HCT116 (cell line): ENCODE measurements around the gene ARHGAP12. TPM values are rescaled to one million over a fixed set of nuclear protein-coding genes. Genes with fewer than 3 reads are reported as not detected.

Source experiments
- ATAC-seq: fragments of 200-7000 bp; cut with Tn5 transposase; 2 replicates; pipeline ENCODE4 v1.9.1; 2020; ENCODE audit warnings: mild to moderate bottlenecking, moderate library complexity
- BruUV-seq: library from RNA; stranded (reverse); fragments of 400-500 nt; replicated peaks from 2 replicates; lab custom pipeline; 2021; lab: Mats Ljungman, UMichigan
- CTCF ChIA-PET: fragments of 300-600 bp; sonication (Branson Sonifier 250); formaldehyde crosslinking; loops from one replicate; lab custom pipeline; 2021; ENCODE audit warnings: antibody characterized with exemption; lab: Charles Lee
- POLR2A ChIA-PET: fragments of 300-600, 350-600 bp; sonication (Branson Sonifier 250); formaldehyde crosslinking; loops from one replicate; lab custom pipeline; 2021; ENCODE audit warnings: antibody characterized with exemption; lab: Charles Lee
- RAD21 ChIA-PET, 2 experiments: fragments of 300-600 bp; sonication (Branson Sonifier 250); formaldehyde crosslinking; loops; one replicate each; lab custom pipeline; 2023; ENCODE audit warnings: low total read pairs in 2 of 2; ENCODE audit not compliant: uncharacterized antibody in 2 of 2, unreplicated experiment in 2 of 2, low non-redundant PET in 1 of 2; lab: Charles Lee
- DNase-seq: peaks from one replicate; pipeline ENCODE4 v3.0.0-alpha.2; 2010; ENCODE audit warnings: low read depth, low spot score
- H2AFZ ChIP-seq: fragments of 200-600 bp; shearing (Covaris generic), sonication (generic); 2 replicates; pipeline ENCODE4 v1.6.1; 2017; ENCODE audit warnings: low read depth, mixed run types, mixed read lengths, antibody characterized with exemption, low read length; ENCODE audit not compliant: poor library complexity, severe bottlenecking
- H3K27ac ChIP-seq: 2 replicates; pipeline ENCODE4 v1.5.1; 2012; ENCODE audit warnings: low read depth, low read length
- H3K27me3 ChIP-seq: fragments of 200-600 bp; sonication (generic); 2 replicates; pipeline ENCODE4 v1.6.1; 2016; ENCODE audit warnings: mixed run types, low read length, mixed read lengths; ENCODE audit not compliant: insufficient read depth
- H3K36me3 ChIP-seq, 2 experiments: fragments of 200-500 bp in 1 of 2; fragments of 200-600 bp in 1 of 2; sonication (Bioruptor generic) in 1 of 2; sonication (generic) in 1 of 2; 2 replicates each; pipeline versions ENCODE4 v1.5.1 to v1.6.1; 2014 to 2016; ENCODE audit warnings: low read length in 2 of 2, inconsistent platforms in 1 of 2, mixed read lengths in 1 of 2, mixed run types in 1 of 2; ENCODE audit not compliant: insufficient read depth in 2 of 2, control insufficient read depth in 1 of 2
- H3K4me1 ChIP-seq, 2 experiments: fragments of 200-600 bp in 1 of 2; sonication (generic) in 1 of 2; 2 replicates each; pipeline versions ENCODE4 v1.5.1 to v1.6.1; 2012 to 2017; ENCODE audit warnings: low read length in 2 of 2, inconsistent platforms in 1 of 2, mild to moderate bottlenecking in 1 of 2, mixed read lengths in 1 of 2, mixed run types in 1 of 2, moderate library complexity in 1 of 2; ENCODE audit not compliant: insufficient read depth in 2 of 2, control insufficient read depth in 1 of 2
- H3K4me2 ChIP-seq: fragments of 200-600 bp; sonication (generic); 2 replicates; pipeline ENCODE4 v1.6.1; 2017; ENCODE audit warnings: mixed run types, low read length, mixed read lengths
- H3K4me3 ChIP-seq, 2 experiments: fragments of 200-600 bp in 1 of 2; sonication (generic) in 1 of 2; replicated peaks in 1 of 2; 2 replicates each; pipeline ENCODE4 v1.5.1; 2011 to 2016; ENCODE audit warnings: low read length in 2 of 2, control low read depth in 1 of 2, low read depth in 1 of 2, mild to moderate bottlenecking in 1 of 2, mixed read lengths in 1 of 2, mixed run types in 1 of 2
- H3K79me2 ChIP-seq: fragments of 200-600 bp; sonication (generic); 2 replicates; pipeline ENCODE4 v1.6.1; 2017; ENCODE audit warnings: mild to moderate bottlenecking, mixed run types, low read length, moderate library complexity, mixed read lengths; ENCODE audit not compliant: insufficient read depth
- H3K9ac ChIP-seq: fragments of 200-600 bp; sonication (generic); 2 replicates; pipeline ENCODE4 v1.6.1; 2016; ENCODE audit warnings: low read length, mixed read lengths
- H3K9me2 ChIP-seq: fragments of 200-600 bp; sonication (generic), shearing (Covaris generic); 2 replicates; pipeline ENCODE4 v1.6.1; 2017; ENCODE audit warnings: mixed run types, mild to moderate bottlenecking, moderate library complexity; ENCODE audit not compliant: insufficient read depth
- H3K9me3 ChIP-seq, 2 experiments: fragments of 200-500 bp in 1 of 2; fragments of 200-600 bp in 1 of 2; sonication (Bioruptor generic) in 1 of 2; sonication (generic) in 1 of 2; 2 replicates each; pipeline ENCODE4 v1.6.1; 2014 to 2017; ENCODE audit warnings: low read length in 2 of 2, mixed read lengths in 2 of 2, inconsistent platforms in 1 of 2, low read depth in 1 of 2, mild to moderate bottlenecking in 1 of 2, mixed run types in 1 of 2, moderate library complexity in 1 of 2; ENCODE audit not compliant: control insufficient read depth in 1 of 2, insufficient read depth in 1 of 2
- H4K20me1 ChIP-seq: fragments of 200-600 bp; sonication (generic), shearing (Covaris generic); 2 replicates; pipeline ENCODE4 v1.6.1; 2017; ENCODE audit warnings: mixed run types, mild to moderate bottlenecking, moderate library complexity; ENCODE audit not compliant: insufficient read depth
- CEBPB ChIP-seq: IDR thresholded peaks from 2 replicates; pipeline ENCODE4 v1.6.1; 2012; ENCODE audit warnings: low read depth
- ELF1 ChIP-seq: IDR thresholded peaks from 2 replicates; pipeline ENCODE4 v1.6.1; 2012; ENCODE audit warnings: low read depth, borderline replicate concordance
- EZH2phosphoT487 ChIP-seq: fragments of 200-600 bp; IDR thresholded peaks from 2 replicates; pipeline ENCODE4 v1.6.1; 2018; ENCODE audit warnings: antibody characterized with exemption, borderline replicate concordance
- POLR2A ChIP-seq: IDR thresholded peaks from 2 replicates; pipeline ENCODE4 v1.7.0; 2011; ENCODE audit warnings: borderline replicate concordance; ENCODE audit not compliant: insufficient read depth, insufficient read length; ENCODE audit errors: extremely low read depth
- ZFX ChIP-seq: fragments of 450-650 bp; IDR thresholded peaks from 2 replicates; pipeline ENCODE4 v1.6.1; 2017
- ZNF274 ChIP-seq: fragments of 200-500 bp; sonication (Bioruptor generic); IDR thresholded peaks from 2 replicates; pipeline ENCODE4 v1.6.1; 2014; ENCODE audit warnings: mild to moderate bottlenecking, low read depth, low read length, inconsistent platforms
- intact Hi-C: fragments of 100-400 bp; cut with micrococcal nuclease; formaldehyde crosslinking; loops from 2 replicates; pipeline ENCODE4 v1.10.0; 2022
- total RNA-seq: library from RNA; stranded (reverse); gene quantifications from one replicate; pipeline ENCODE4 v1.2.1, GENCODE V29; 2021; ENCODE audit not compliant: unreplicated experiment
- TF ChIP-seq, protein P1 (sequence below), 3 experiments: fragments of 200-600 bp in 1 of 3; sonication (generic) in 1 of 3; IDR thresholded peaks in 2 of 3; conservative IDR thresholded peaks in 1 of 3; 2 replicates each; pipeline ENCODE4 v1.5.1; 2012 to 2017; ENCODE audit warnings: low read depth in 2 of 3, low read length in 2 of 3, antibody characterized with exemption in 1 of 3, borderline replicate concordance in 1 of 3, control low read depth in 1 of 3, mild to moderate bottlenecking in 1 of 3, mixed read lengths in 1 of 3, mixed run types in 1 of 3, moderate library complexity in 1 of 3; ENCODE audit not compliant: insufficient read depth in 1 of 3
- TF ChIP-seq, protein P2 (sequence below): IDR thresholded peaks from 2 replicates; pipeline ENCODE4 v1.6.1; 2012

Gene ARHGAP12
- total RNA-seq, 1 experiment from 2014 or later, result 80.3 TPM

DNA sequence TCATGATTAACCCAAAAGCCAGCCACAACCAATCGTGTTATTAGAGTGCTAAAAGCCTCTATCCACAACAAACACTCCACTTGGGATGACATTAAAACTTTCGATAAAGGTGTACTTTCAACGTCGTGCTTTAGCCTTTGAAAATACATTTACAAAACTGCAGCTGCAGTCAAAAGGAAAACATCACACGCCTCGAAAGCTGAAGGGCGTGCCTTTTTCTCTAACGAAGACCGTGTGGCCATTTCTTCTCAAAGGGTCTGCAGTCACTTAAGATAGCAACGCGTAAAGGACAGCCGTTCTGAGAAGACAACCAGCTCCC, 1.1 kb downstream of the ARHGAP12 start:
- no TSS peak for BruUV-seq
- ATAC-seq, result peak; percentile 1; the same call in 1 of the 2 replicates
- CTCF ChIA-PET, result interaction anchor here (0.8 to 1.5 kb wide), 5 partner anchors 9 to 66 kb away, joined by 3 to 4 read pairs (median 3); no protein-coding TSS in a partner anchor
- DNase-seq, result no peak
- Histone ChIP-seq H3K9me2 (no peaks in the 10 kb centered on the region), H2AFZ (no peak overlapping the region), H3K9me3 (no peaks in the 10 kb centered on the region)
- POLR2A ChIA-PET, result interaction anchor here (1.3 kb wide), 1 partner anchor 13 kb away, joined by 4 read pairs; no protein-coding TSS in a partner anchor
- no peak for TF ChIP-seq POLR2A
- TF ChIP-seq ZFX, result no peak
- TF ChIP-seq, all 23 proteins: peak for 0
- Histone ChIP-seq H3K4me2 (peak overlapping the region; percentile 87), H3K79me2 (peaks cover 95% of the 10 kb centered on the region), H3K9ac (peak overlapping the region; percentile 85), H3K4me3 (peak overlapping the region; percentile 73 to 81), H3K27me3 (no peaks in the 10 kb centered on the region), H3K4me1 (peaks cover 53 to 80% of the 10 kb centered on the region in 2 experiments), H3K36me3 (0 out of 4 replicates have a peak, but pooled peaks cover 0 to 4% of the 10 kb centered on the region in 2 experiments), H4K20me1 (peaks cover 5% of the 10 kb centered on the region; the same call in 1 of the 2 replicates), H3K27ac (peak overlapping the region; percentile 98)
- intact Hi-C loops, result loop anchor here (5.0 kb wide), 2 partner anchors 45 to 65 kb away; no protein-coding TSS in a partner anchor
- RAD21 ChIA-PET, result interaction anchor here in 1 of 2 experiments (0.7 to 0.8 kb wide), 2 partner anchors 66 to 67 kb away, joined by 3 read pairs; no protein-coding TSS in a partner anchor

DNA sequence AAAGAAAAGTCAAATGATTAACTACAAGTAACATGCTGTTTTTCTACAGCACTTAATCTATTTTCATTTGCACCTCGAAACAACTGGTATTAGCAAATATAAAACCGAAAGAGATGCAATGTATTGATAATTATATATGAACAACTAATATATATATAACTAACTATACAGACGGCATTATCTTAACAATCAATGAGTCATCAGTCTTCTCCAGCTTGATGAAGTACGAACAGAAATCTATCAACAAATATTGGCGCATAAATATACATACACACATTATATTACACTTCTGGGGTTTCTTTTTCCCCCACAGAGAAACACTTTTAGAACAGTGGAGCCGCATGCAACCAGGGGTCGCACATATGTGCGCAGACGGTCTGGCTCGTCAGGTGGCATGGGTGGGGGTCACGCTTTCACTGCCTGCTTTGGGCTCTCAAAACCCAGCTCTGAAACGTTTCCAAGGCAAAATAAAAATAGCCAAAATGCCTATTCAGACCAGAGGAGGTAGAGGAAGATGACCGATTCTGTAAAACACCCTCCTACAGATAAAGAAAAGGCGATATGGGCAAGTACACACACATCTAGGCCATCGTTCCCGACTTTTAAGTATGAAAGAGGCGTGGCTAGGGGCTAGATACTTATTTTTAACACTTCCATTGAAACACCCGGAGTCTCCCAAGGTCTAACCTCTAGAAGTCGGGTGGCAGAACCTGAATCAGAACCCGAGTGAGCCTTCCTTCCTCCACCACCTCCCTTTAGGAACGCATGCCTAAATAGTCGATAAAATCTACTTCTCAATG, 1.7 kb downstream of the ARHGAP12 start:
- Histone ChIP-seq H3K4me3 (peak overlapping the region; percentile 73 to 81), H3K36me3 (0 out of 4 replicates have a peak, but pooled peaks cover 0 to 4% of the 10 kb centered on the region in 2 experiments), H2AFZ (no peak overlapping the region), H3K79me2 (peaks cover 97% of the 10 kb centered on the region), H3K9ac (peak overlapping the region; percentile 85), H3K9me3 (no peaks in the 10 kb centered on the region), H3K4me2 (peak overlapping the region; percentile 87), H3K9me2 (no peaks in the 10 kb centered on the region), H3K27ac (peak overlapping the region; percentile 98), H3K4me1 (peaks cover 53 to 80% of the 10 kb centered on the region in 2 experiments), H3K27me3 (no peaks in the 10 kb centered on the region), H4K20me1 (peaks cover 5% of the 10 kb centered on the region; the same call in 1 of the 2 replicates)
- POLR2A ChIA-PET, result interaction anchor here (1.0 to 1.3 kb wide), 2 partner anchors 14 to 30 kb away, joined by 3 to 4 read pairs; no protein-coding TSS in a partner anchor
- DNase-seq, result no peak
- CTCF ChIA-PET, result interaction anchor here (0.8 to 1.5 kb wide), 3 partner anchors 10 to 65 kb away, joined by 3 to 4 read pairs (median 3); no protein-coding TSS in a partner anchor
- TF ChIP-seq CEBPB (no peak), ELF1 (no peak), EZH2phosphoT487 (no peak), ZNF274 (no peak)
- TF ChIP-seq, protein P1, sequence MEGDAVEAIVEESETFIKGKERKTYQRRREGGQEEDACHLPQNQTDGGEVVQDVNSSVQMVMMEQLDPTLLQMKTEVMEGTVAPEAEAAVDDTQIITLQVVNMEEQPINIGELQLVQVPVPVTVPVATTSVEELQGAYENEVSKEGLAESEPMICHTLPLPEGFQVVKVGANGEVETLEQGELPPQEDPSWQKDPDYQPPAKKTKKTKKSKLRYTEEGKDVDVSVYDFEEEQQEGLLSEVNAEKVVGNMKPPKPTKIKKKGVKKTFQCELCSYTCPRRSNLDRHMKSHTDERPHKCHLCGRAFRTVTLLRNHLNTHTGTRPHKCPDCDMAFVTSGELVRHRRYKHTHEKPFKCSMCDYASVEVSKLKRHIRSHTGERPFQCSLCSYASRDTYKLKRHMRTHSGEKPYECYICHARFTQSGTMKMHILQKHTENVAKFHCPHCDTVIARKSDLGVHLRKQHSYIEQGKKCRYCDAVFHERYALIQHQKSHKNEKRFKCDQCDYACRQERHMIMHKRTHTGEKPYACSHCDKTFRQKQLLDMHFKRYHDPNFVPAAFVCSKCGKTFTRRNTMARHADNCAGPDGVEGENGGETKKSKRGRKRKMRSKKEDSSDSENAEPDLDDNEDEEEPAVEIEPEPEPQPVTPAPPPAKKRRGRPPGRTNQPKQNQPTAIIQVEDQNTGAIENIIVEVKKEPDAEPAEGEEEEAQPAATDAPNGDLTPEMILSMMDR (IDR thresholded peaks at IDR 0.05 in 2 of 3, conservative IDR thresholded peaks at IDR 0.05 in 1 of 3; ENCODE audit: borderline replicate concordance in 1 of 3, insufficient read depth in 1 of 3, low read depth in 2 of 3, low read length in 2 of 3), result no peak
- TF ChIP-seq, protein P2, sequence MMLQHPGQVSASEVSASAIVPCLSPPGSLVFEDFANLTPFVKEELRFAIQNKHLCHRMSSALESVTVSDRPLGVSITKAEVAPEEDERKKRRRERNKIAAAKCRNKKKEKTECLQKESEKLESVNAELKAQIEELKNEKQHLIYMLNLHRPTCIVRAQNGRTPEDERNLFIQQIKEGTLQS, result no peak
- RAD21 ChIA-PET, result interaction anchor here (0.7 to 1.0 kb wide), 2 partner anchors 14 to 65 kb away, joined by 3 to 4 read pairs; no protein-coding TSS in a partner anchor
- no peak for ATAC-seq
- BruUV-seq, result TSS peak; percentile 37
- intact Hi-C loops, result loop anchor here (5.0 kb wide), 2 partner anchors 45 to 65 kb away; no protein-coding TSS in a partner anchor
